Measurements from ENCODE around the gene CCDC51. TPM values are rescaled to one million over a fixed set of nuclear protein-coding genes. Genes with fewer than 3 reads are reported as not detected.

CCDC51 gene
- total and polyA plus RNA-seq, 2 of the 13 experiments (the other 11 are each of a cell fraction or from before 2014, with no cell fraction given), result 18.1 to 29.4 TPM

GRCh38 chr3:48398701-48399386, 41.1 kb downstream of the CCDC51 start (continued):
- TF ChIP-seq ZNF142 (CRISPR knock-in tag; IDR thresholded peaks at IDR 0.05) (no peak), SMAD1 (CRISPR knock-in tag; IDR thresholded peaks at IDR 0.05; ENCODE audit: borderline replicate concordance, low read depth) (peak; percentile 50; the same call in 1 of the 2 replicates), PBX3 (CRISPR knock-in tag; IDR thresholded peaks at IDR 0.05; ENCODE audit: borderline replicate concordance) (no peak), UBTF (CRISPR knock-in tag; IDR thresholded peaks at IDR 0.05) (no peak; the same call in 1 of the 2 replicates), E2F5 (CRISPR knock-in tag; conservative IDR thresholded peaks at IDR 0.05) (no peak), ZNF672 (CRISPR knock-in tag; IDR thresholded peaks at IDR 0.05) (0 out of 2 replicates have a peak, but pooled peaks have one; percentile 1), HNF4G (IDR thresholded peaks at IDR 0.05; ENCODE audit: borderline replicate concordance, low read depth, low read length) (no peak), HNF4G (CRISPR knock-in tag; IDR thresholded peaks at IDR 0.05; ENCODE audit: borderline replicate concordance, low read depth) (no peak), PITX1 (CRISPR knock-in tag; IDR thresholded peaks at IDR 0.05) (no peak), ELF4 (CRISPR knock-in tag; IDR thresholded peaks at IDR 0.05; ENCODE audit: borderline replicate concordance) (no peak), IRX3 (CRISPR knock-in tag; IDR thresholded peaks at IDR 0.05; ENCODE audit: borderline replicate concordance, low read depth) (0 out of 2 replicates have a peak, but pooled peaks have one; percentile 28), PRDM15 (CRISPR knock-in tag; IDR thresholded peaks at IDR 0.05) (no peak), JUND (CRISPR knock-in tag; IDR thresholded peaks at IDR 0.05) (no peak), SMARCC2 (IDR thresholded peaks at IDR 0.05) (no peak)

Data from HepG2 (cell line).